Keratinocyte (primary cell): ENCODE results near the gene WDFY2. TPM values are rescaled to one million over a fixed set of nuclear protein-coding genes. Genes with fewer than 3 reads are reported as not detected.

Source experiments
- DNase-seq: peaks from one replicate; pipeline ENCODE4 v3.0.0-alpha.2; 2011; ENCODE audit warnings: low read depth, missing footprints, low spot score
- FAIRE-seq: peaks from 2 replicates; lab custom pipeline; 2011; peaks lifted over from hg19 to GRCh38; lab: Jason Lieb, UNC
- H2AFZ ChIP-seq: 2 replicates; pipeline ENCODE4 v1.6.0; 2012; ENCODE audit warnings: low read length, control low read depth, inconsistent platforms; ENCODE audit not compliant: control insufficient read depth
- H3K27ac ChIP-seq: 2 replicates; pipeline ENCODE4 v1.5.1; 2011; ENCODE audit warnings: low read length; ENCODE audit not compliant: control insufficient read depth, insufficient read depth
- H3K27me3 ChIP-seq: 3 replicates; pipeline ENCODE4 v1.6.0; 2011; ENCODE audit warnings: low read length; ENCODE audit not compliant: control insufficient read depth, insufficient read depth; ENCODE audit errors: extremely low read depth
- H3K36me3 ChIP-seq, 2 experiments: 2 replicates in 1 of 2; 3 replicates in 1 of 2; pipeline ENCODE4 v1.5.1; 2011; ENCODE audit warnings: low read length in 2 of 2, mild to moderate bottlenecking in 1 of 2; ENCODE audit not compliant: control insufficient read depth in 2 of 2, insufficient read depth in 2 of 2; ENCODE audit errors: extremely low read depth in 1 of 2
- H3K4me1 ChIP-seq: 3 replicates; pipeline ENCODE4 v1.5.1; 2011; ENCODE audit warnings: low read length; ENCODE audit not compliant: control insufficient read depth, insufficient read depth; ENCODE audit errors: extremely low read depth
- H3K4me2 ChIP-seq: 3 replicates; pipeline ENCODE4 v1.6.0; 2011; ENCODE audit warnings: low read depth, low read length; ENCODE audit not compliant: control insufficient read depth, insufficient read depth; ENCODE audit errors: extremely low read depth
- H3K4me3 ChIP-seq, 3 experiments: fragments of 200-600 bp in 1 of 3; sonication (generic) in 1 of 3; 2 replicates in 2 of 3; 3 replicates in 1 of 3; pipeline ENCODE4 v1.5.1; 2011 to 2016; ENCODE audit warnings: low read length in 3 of 3, mild to moderate bottlenecking in 3 of 3, control low read depth in 2 of 3, inconsistent platforms in 1 of 3, low read depth in 1 of 3, mixed read lengths in 1 of 3, mixed run types in 1 of 3, moderate library complexity in 1 of 3; ENCODE audit not compliant: control insufficient read depth in 2 of 3, insufficient read depth in 2 of 3; ENCODE audit errors: extremely low read depth in 1 of 3
- H3K79me2 ChIP-seq: 2 replicates; pipeline ENCODE4 v1.6.0; 2012; ENCODE audit warnings: low read length; ENCODE audit not compliant: control insufficient read depth, insufficient read depth
- H3K9ac ChIP-seq: 3 replicates; pipeline ENCODE4 v1.6.0; 2011; ENCODE audit warnings: low read length; ENCODE audit not compliant: control insufficient read depth, insufficient read depth; ENCODE audit errors: extremely low read depth
- H3K9me1 ChIP-seq: 3 replicates; pipeline ENCODE4 v1.6.0; 2011; ENCODE audit warnings: low read length; ENCODE audit not compliant: control insufficient read depth, insufficient read depth; ENCODE audit errors: extremely low read depth
- H3K9me3 ChIP-seq: 2 replicates; pipeline ENCODE4 v1.5.1; 2012; ENCODE audit warnings: low read depth, low read length; ENCODE audit not compliant: control insufficient read depth
- H4K20me1 ChIP-seq: 3 replicates; pipeline ENCODE4 v1.6.0; 2011; ENCODE audit warnings: low read length; ENCODE audit not compliant: control insufficient read depth, insufficient read depth; ENCODE audit errors: extremely low read depth
- EZH2 ChIP-seq: IDR thresholded peaks from one replicate; pipeline ENCODE4 v1.6.1; 2012; ENCODE audit warnings: inconsistent platforms, mild to moderate bottlenecking, low read length, moderate library complexity
- dilution Hi-C: fragments of 300-500 bp; cut with MboI; formaldehyde crosslinking; loops from one replicate; pipeline ENCODE4 v1.7.0; 2020; ENCODE audit warnings: low sequenced_read_pairs; ENCODE audit not compliant: extremely low pct_ligation_motif_present
- polyA plus RNA-seq, 5 experiments: library from polyadenylated mRNA; depleted of rRNA in 3 of 5; stranded (reverse) in 3 of 5; stranded (forward) in 1 of 5; unstranded in 1 of 5; fragments of >200 nt; gene quantifications; 1 replicate in 1 of 5; 2 replicates in 3 of 5; 3 replicates in 1 of 5; pipeline versions ENCODE4 v1.2.1 to v1.2.3, GENCODE V29; 2011 to 2012; ENCODE audit warnings: missing spikeins in 2 of 5, low read depth in 1 of 5, low replicate concordance in 1 of 5
- TF ChIP-seq, protein P1 (sequence below), 3 experiments: IDR thresholded peaks in 1 of 3; conservative IDR thresholded peaks in 1 of 3; optimal IDR thresholded peaks in 1 of 3; 2 replicates in 2 of 3; 3 replicates in 1 of 3; pipeline versions ENCODE3 to v1.5.1; 2011; ENCODE audit warnings: low read length in 3 of 3, mild to moderate bottlenecking in 3 of 3, moderate library complexity in 2 of 3, control low read depth in 1 of 3, inconsistent platforms in 1 of 3; ENCODE audit not compliant: insufficient read depth in 2 of 3; ENCODE audit errors: extremely low read depth in 1 of 3

Gene WDFY2
- polyA plus RNA-seq, 1 donor (not counting 4 experiments of a cell fraction or from before 2014, with no cell fraction given) = 18.6 TPM

DNA sequence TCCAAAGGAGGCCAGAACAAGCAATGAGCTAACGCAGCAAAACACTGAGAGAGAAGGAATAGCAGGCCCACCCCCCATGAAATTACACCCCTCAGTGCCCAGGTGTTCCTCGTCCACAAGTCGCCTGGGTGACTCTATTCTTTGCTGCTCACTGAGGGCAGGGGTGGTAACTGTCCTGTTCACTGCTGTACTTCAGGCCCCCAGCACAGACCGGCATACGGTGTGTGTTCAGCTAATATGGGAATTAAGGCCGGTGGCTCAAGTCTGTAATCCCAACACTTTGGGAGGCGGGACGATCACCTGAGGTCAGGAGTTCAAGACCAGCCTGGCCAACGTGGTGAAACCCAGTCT lies 187.8 kb downstream of the WDFY2 start:
- Histone ChIP-seq H3K4me3 (no peak overlapping the region), H3K9me3 (no peaks in the 10 kb centered on the region), H4K20me1 (no peaks in the 10 kb centered on the region), H3K27me3 (peaks cover 4% of the 10 kb centered on the region), H3K4me1 (no peaks in the 10 kb centered on the region), H3K4me2 (no peak overlapping the region), H3K9ac (no peak overlapping the region), H3K9me1 (no peaks in the 10 kb centered on the region), H3K27ac (no peak overlapping the region), H3K79me2 (no peaks in the 10 kb centered on the region), H3K36me3 (peaks cover 6 to 8% of the 10 kb centered on the region in 2 experiments), H2AFZ (no peak overlapping the region)
- dilution Hi-C loops = no loop called here
- DNase-seq (no peak), FAIRE-seq (no peak)
- TF ChIP-seq, protein P1, sequence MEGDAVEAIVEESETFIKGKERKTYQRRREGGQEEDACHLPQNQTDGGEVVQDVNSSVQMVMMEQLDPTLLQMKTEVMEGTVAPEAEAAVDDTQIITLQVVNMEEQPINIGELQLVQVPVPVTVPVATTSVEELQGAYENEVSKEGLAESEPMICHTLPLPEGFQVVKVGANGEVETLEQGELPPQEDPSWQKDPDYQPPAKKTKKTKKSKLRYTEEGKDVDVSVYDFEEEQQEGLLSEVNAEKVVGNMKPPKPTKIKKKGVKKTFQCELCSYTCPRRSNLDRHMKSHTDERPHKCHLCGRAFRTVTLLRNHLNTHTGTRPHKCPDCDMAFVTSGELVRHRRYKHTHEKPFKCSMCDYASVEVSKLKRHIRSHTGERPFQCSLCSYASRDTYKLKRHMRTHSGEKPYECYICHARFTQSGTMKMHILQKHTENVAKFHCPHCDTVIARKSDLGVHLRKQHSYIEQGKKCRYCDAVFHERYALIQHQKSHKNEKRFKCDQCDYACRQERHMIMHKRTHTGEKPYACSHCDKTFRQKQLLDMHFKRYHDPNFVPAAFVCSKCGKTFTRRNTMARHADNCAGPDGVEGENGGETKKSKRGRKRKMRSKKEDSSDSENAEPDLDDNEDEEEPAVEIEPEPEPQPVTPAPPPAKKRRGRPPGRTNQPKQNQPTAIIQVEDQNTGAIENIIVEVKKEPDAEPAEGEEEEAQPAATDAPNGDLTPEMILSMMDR (optimal IDR thresholded peaks at IDR 0.05 in 1 of 3, IDR thresholded peaks at IDR 0.05 in 1 of 3, conservative IDR thresholded peaks at IDR 0.05 in 1 of 3; ENCODE audit: extremely low read depth in 1 of 3, insufficient read depth in 2 of 3, low read length in 3 of 3) = no peak
- TF ChIP-seq EZH2 = no peak

DNA sequence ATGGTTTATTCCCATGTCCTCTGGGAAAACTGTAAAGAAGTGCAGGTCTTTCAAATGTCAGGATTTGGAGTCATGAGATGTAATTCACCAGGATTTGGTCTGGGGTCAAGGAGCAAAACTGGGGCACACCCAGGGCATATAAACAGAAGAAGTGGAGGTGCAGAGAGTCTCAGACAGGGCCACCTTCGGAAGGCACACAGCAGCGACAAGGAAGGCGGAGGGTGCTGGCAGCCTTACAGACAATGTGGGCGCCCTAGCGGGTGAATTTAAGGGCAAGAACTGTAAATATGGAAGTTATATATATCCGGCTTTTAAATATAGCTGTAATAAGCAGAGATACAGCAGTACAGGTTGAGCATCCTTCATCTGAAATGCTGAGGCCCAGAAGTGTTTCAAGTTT lies 188.5 kb downstream of the WDFY2 start:
- dilution Hi-C loops = no loop called here
- H3K27ac ChIP-seq = no peak overlapping the region
- no peaks in the 10 kb centered on the region for H3K79me2 ChIP-seq
- FAIRE-seq (no peak), DNase-seq (no peak)
- no peaks in the 10 kb centered on the region for H3K9me3 ChIP-seq
- no peak overlapping the region for H3K4me2 ChIP-seq
- H3K4me1 ChIP-seq = no peaks in the 10 kb centered on the region
- H4K20me1 ChIP-seq = no peaks in the 10 kb centered on the region
- peaks cover 4% of the 10 kb centered on the region for H3K27me3 ChIP-seq
- no peak overlapping the region for H3K9ac ChIP-seq
- TF ChIP-seq, protein P1 (optimal IDR thresholded peaks at IDR 0.05 in 1 of 3, IDR thresholded peaks at IDR 0.05 in 1 of 3, conservative IDR thresholded peaks at IDR 0.05 in 1 of 3; ENCODE audit: extremely low read depth in 1 of 3, insufficient read depth in 2 of 3, low read length in 3 of 3) = no peak
- TF ChIP-seq EZH2 = no peak
- no peaks in the 10 kb centered on the region for H3K9me1 ChIP-seq
- H3K4me3 ChIP-seq = no peak overlapping the region
- peaks cover 4 to 7% of the 10 kb centered on the region in 2 experiments for H3K36me3 ChIP-seq
- no peak overlapping the region for H2AFZ ChIP-seq
